ENCODE measurements around the gene ITGAD.

Gene ITGAD

DNA sequence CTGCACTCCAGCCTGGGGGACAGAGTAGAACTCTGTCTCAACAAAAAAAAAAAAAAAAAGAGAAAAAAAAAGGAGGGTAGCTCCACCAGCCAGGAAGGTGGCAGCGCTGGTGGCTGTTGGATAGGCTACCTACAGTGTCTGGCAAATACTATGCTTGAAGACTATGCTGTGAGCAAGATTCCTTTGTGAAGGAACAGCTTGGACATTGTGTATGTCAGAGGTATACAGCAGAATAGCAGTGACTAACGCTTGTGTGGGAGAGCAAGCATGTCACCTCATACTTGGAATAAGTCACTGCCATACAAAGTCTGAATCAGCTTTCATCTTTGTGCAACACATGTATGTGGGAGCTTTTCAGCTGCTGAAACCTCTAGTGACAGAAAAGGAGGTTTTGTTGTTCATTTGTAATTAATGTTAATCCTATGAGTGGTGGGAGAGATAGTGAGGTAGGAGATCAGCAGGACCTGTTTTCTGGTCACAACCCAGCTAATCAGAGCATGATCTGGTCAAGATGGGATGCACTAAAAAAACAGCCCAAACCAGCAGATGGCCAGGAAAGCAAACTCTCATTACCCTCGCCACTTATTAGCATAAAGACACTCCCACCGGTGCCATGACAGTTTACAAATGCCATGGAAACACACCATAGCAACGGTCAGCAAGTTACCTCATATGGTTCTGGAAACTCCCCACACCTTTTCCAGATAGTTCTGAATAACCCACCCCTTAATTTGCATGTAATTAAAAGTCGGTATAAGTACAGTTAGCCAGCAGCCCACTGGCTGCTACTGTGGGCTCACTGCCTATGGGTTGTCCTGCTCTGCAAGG lies 6.8 kb upstream of the ITGAD start:
- H3K27me3 ChIP-seq (ENCODE audit: insufficient read depth, low read length, poor library complexity) = no peaks in the 10 kb centered on the region
- H3K9me3 ChIP-seq (ENCODE audit: insufficient read depth, low read length, severe bottlenecking) = no peaks in the 10 kb centered on the region
- no peak overlapping the region for H3K4me2 ChIP-seq (ENCODE audit: insufficient read depth, low read length)
- H2AFZ ChIP-seq (ENCODE audit: low read depth, low read length) = no peak overlapping the region
- no peaks in the 10 kb centered on the region for H3K79me2 ChIP-seq (ENCODE audit: insufficient read depth, low read length)
- H4K20me1 ChIP-seq (ENCODE audit: insufficient read depth, low read length) = no peaks in the 10 kb centered on the region
- no peaks in the 10 kb centered on the region for H3K4me1 ChIP-seq (ENCODE audit: insufficient read depth, low read length)
- no peak overlapping the region for H3K9ac ChIP-seq (ENCODE audit: low read depth, low read length)
- no peak overlapping the region for H3K4me3 ChIP-seq (ENCODE audit: low read depth in 1 of 2, low read length in 2 of 2)
- ATAC-seq (ENCODE audit: insufficient read depth, low read depth) = no peak
- DNase-seq = no peak
- H3K36me3 ChIP-seq (ENCODE audit: insufficient read depth, low read length) = no peaks in the 10 kb centered on the region
- TF ChIP-seq, protein P1, sequence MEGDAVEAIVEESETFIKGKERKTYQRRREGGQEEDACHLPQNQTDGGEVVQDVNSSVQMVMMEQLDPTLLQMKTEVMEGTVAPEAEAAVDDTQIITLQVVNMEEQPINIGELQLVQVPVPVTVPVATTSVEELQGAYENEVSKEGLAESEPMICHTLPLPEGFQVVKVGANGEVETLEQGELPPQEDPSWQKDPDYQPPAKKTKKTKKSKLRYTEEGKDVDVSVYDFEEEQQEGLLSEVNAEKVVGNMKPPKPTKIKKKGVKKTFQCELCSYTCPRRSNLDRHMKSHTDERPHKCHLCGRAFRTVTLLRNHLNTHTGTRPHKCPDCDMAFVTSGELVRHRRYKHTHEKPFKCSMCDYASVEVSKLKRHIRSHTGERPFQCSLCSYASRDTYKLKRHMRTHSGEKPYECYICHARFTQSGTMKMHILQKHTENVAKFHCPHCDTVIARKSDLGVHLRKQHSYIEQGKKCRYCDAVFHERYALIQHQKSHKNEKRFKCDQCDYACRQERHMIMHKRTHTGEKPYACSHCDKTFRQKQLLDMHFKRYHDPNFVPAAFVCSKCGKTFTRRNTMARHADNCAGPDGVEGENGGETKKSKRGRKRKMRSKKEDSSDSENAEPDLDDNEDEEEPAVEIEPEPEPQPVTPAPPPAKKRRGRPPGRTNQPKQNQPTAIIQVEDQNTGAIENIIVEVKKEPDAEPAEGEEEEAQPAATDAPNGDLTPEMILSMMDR (IDR thresholded peaks at IDR 0.05; ENCODE audit: borderline replicate concordance, extremely low read depth, low read length, poor library complexity, severe bottlenecking) = no peak
- TF ChIP-seq EZH2 (IDR thresholded peaks at IDR 0.05; ENCODE audit: borderline replicate concordance, low read depth, low read length, severe bottlenecking) = no peak
- no peak overlapping the region for H3K27ac ChIP-seq (ENCODE audit: low read length)

DNA sequence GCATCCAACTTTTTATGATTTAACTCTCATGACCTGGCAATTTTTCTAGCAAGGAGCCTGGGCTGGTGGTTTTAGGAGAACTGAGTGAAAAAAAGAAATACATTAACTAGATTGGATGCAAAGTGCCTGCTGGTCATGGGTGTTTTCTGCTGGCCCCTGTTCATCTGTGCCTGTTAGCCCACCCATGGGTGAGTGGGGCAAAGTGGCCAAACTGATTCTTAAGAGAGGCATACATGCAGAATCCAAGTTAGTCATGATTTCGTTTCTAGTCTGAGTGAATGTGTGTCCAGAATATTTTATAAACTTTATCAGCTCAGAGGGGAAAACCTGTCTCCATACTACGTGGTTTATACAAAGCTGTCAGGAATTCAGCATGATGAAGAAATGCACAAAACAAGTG lies 4.6 kb upstream of the ITGAD start:
- DNase-seq (no peak), ATAC-seq (ENCODE audit: insufficient read depth, low read depth) (no peak)
- Histone ChIP-seq H3K9ac (ENCODE audit: low read depth, low read length) (no peak overlapping the region), H3K79me2 (ENCODE audit: insufficient read depth, low read length) (no peaks in the 10 kb centered on the region), H3K27me3 (ENCODE audit: insufficient read depth, low read length, poor library complexity) (no peaks in the 10 kb centered on the region), H3K4me1 (ENCODE audit: insufficient read depth, low read length) (no peaks in the 10 kb centered on the region), H3K4me2 (ENCODE audit: insufficient read depth, low read length) (no peak overlapping the region), H3K27ac (ENCODE audit: low read length) (no peak overlapping the region), H3K4me3 (ENCODE audit: low read depth in 1 of 2, low read length in 2 of 2) (no peak overlapping the region), H3K36me3 (ENCODE audit: insufficient read depth, low read length) (no peaks in the 10 kb centered on the region), H3K9me3 (ENCODE audit: insufficient read depth, low read length, severe bottlenecking) (no peaks in the 10 kb centered on the region), H2AFZ (ENCODE audit: low read depth, low read length) (no peak overlapping the region), H4K20me1 (ENCODE audit: insufficient read depth, low read length) (no peaks in the 10 kb centered on the region)
- TF ChIP-seq, protein P1 (IDR thresholded peaks at IDR 0.05; ENCODE audit: borderline replicate concordance, extremely low read depth, low read length, poor library complexity, severe bottlenecking) = no peak
- no peak for TF ChIP-seq EZH2 (IDR thresholded peaks at IDR 0.05; ENCODE audit: borderline replicate concordance, low read depth, low read length, severe bottlenecking)

DNA sequence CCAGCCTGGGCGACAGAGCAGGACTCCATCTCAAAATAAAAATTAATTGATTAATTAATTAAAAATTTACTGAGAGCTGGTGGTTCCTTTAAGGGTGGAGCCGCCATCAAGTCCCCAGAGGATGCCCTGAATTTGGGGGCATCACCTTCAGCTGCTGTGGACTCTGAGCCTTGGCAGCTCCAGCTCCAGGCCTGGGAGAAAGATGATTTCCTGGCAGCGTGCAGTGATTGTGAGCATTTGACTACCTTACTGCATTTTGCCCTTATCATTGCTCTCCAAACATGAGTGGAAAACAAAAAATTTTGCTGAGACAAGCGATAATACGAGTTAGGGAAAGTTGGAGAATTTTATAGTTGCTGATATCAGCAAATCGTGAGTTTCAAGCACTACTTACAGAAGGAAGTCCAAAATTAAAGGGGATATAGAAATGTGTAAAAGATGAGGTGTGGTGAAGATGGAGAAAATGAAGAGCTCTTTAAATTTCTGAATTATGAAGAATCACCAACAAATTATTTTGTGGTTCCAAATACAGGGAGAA lies 2.6 kb upstream of the ITGAD start:
- Histone ChIP-seq H2AFZ (ENCODE audit: low read depth, low read length) (no peak overlapping the region), H3K9me3 (ENCODE audit: insufficient read depth, low read length, severe bottlenecking) (no peaks in the 10 kb centered on the region), H3K4me1 (ENCODE audit: insufficient read depth, low read length) (no peaks in the 10 kb centered on the region), H3K27me3 (ENCODE audit: insufficient read depth, low read length, poor library complexity) (no peaks in the 10 kb centered on the region), H3K9ac (ENCODE audit: low read depth, low read length) (no peak overlapping the region), H3K4me3 (ENCODE audit: low read depth in 1 of 2, low read length in 2 of 2) (no peak overlapping the region), H3K27ac (ENCODE audit: low read length) (no peak overlapping the region), H3K36me3 (ENCODE audit: insufficient read depth, low read length) (no peaks in the 10 kb centered on the region), H3K79me2 (ENCODE audit: insufficient read depth, low read length) (no peaks in the 10 kb centered on the region), H4K20me1 (ENCODE audit: insufficient read depth, low read length) (no peaks in the 10 kb centered on the region), H3K4me2 (ENCODE audit: insufficient read depth, low read length) (no peak overlapping the region)
- DNase-seq (no peak), ATAC-seq (ENCODE audit: insufficient read depth, low read depth) (no peak)
- TF ChIP-seq, protein P1 (IDR thresholded peaks at IDR 0.05; ENCODE audit: borderline replicate concordance, extremely low read depth, low read length, poor library complexity, severe bottlenecking) = no peak
- no peak for TF ChIP-seq EZH2 (IDR thresholded peaks at IDR 0.05; ENCODE audit: borderline replicate concordance, low read depth, low read length, severe bottlenecking)
